Measurements from ENCODE around the gene LYPD6B. TPM values are rescaled to one million over a fixed set of nuclear protein-coding genes. Genes with fewer than 3 reads are reported as not detected.

The LYPD6B gene
- total RNA-seq, 1 donor = 3.0 TPM

- TF ChIP-seq CTCF (IDR thresholded peaks at IDR 0.05; ENCODE audit: insufficient read depth, low read depth, low read length) = no peak
- DNase-seq (ENCODE audit: low read depth) = no peak
- H3K4me3 ChIP-seq (ENCODE audit: low read depth, low read length) = no peak overlapping the region
Measured at GRCh38 chr2:149161481-149162225, 123.2 kb downstream of the LYPD6B start.

- H3K4me3 ChIP-seq (ENCODE audit: low read depth, low read length) = no peak overlapping the region
- DNase-seq (ENCODE audit: low read depth) = no peak
- no peak for TF ChIP-seq CTCF (IDR thresholded peaks at IDR 0.05; ENCODE audit: insufficient read depth, low read depth, low read length)
Measured at GRCh38 chr2:149164296-149164695, 125.8 kb downstream of the LYPD6B start.

GRCh38 chr2:149164827-149165226 lies 126.3 kb downstream of the LYPD6B start:
- no peak for TF ChIP-seq CTCF (IDR thresholded peaks at IDR 0.05; ENCODE audit: insufficient read depth, low read depth, low read length)

GRCh38 chr2:149167001-149167780 lies 128.7 kb downstream of the LYPD6B start:
- DNase-seq (ENCODE audit: low read depth) = peak; percentile 63
- H3K4me3 ChIP-seq (ENCODE audit: low read depth, low read length) = no peak overlapping the region
- no peak for TF ChIP-seq CTCF (IDR thresholded peaks at IDR 0.05; ENCODE audit: insufficient read depth, low read depth, low read length)

More at GRCh38 chr2:149164827-149165226, 126.3 kb downstream of the LYPD6B start:
- no peak overlapping the region for H3K4me3 ChIP-seq (ENCODE audit: low read depth, low read length)
- no peak for DNase-seq (ENCODE audit: low read depth)

- no peak for DNase-seq (ENCODE audit: low read depth)
- TF ChIP-seq CTCF (IDR thresholded peaks at IDR 0.05; ENCODE audit: insufficient read depth, low read depth, low read length) = no peak
- H3K4me3 ChIP-seq (ENCODE audit: low read depth, low read length) = no peak overlapping the region
Measured at GRCh38 chr2:149167941-149168340, 129.4 kb downstream of the LYPD6B start.

GRCh38 chr2:149169656-149170055 lies 131.2 kb downstream of the LYPD6B start:
- no peak overlapping the region for H3K4me3 ChIP-seq (ENCODE audit: low read depth, low read length)
- TF ChIP-seq CTCF (IDR thresholded peaks at IDR 0.05; ENCODE audit: insufficient read depth, low read depth, low read length) = no peak
- no peak for DNase-seq (ENCODE audit: low read depth)

All from fibroblast of villous mesenchyme (primary cell).